ENCODE measurements around the gene TRAF4. TPM values are rescaled to one million over a fixed set of nuclear protein-coding genes. Genes with fewer than 3 reads are reported as not detected.

Gene TRAF4
- total RNA-seq, 1 experiment from 2014 or later, result 227 TPM

DNA sequence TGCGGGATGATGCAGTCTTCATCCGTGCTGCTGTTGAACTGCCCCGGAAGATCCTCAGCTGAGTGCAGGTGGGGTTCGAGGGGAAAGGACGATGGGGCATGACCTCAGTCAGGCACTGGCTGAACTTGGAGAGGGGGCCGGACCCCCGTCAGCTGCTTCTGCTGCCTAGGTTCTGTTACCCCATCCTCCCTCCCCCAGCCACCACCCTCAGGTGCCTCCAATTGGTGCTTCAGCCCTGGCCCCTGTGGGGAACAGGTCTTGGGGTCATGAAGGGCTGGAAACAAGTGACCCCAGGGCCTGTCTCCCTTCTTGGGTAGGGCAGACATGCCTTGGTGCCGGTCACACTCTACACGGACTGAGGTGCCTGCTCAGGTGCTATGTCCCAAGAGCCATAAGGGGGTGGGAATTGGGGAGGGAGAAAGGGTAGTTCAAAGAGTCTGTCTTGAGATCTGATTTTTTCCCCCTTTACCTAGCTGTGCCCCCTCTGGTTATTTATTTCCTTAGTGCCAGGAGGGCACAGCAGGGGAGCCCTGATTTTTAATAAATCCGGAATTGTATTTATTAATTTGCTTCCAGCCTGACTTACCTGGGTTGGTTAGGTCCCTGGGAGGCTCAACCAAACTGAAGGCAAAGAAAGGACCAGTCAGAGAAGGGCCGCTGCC lies 5.8 kb downstream of the TRAF4 start:
- Mint-ChIP-seq H3K27me3 (ENCODE audit: low read depth) (no peaks in the 10 kb centered on the region; the same call in none of the 2 replicates), H3K9me3 (no peaks in the 10 kb centered on the region), H3K4me1 (peaks cover 14 to 31% of the 10 kb centered on the region in 2 experiments), H3K27ac (peak overlapping the region in 2 of 3 experiments; percentile 53 to 94; a peak in 2 of 7 replicates), H3K4me3 (peak overlapping the region in 1 of 2 experiments; percentile 44; a peak in 2 of 5 replicates), H3K36me3 (ENCODE audit: insufficient read depth in 1 of 3, low read depth in 3 of 3) (peaks cover 45 to 76% (median 47%) of the 10 kb centered on the region in 3 experiments)
- Histone ChIP-seq H3K27ac (ENCODE audit: insufficient read length, low read depth, low read length) (no peak overlapping the region), H2BK120ac (ENCODE audit: low read depth, low read length, poor library complexity, severe bottlenecking) (no peak overlapping the region), H4K20me1 (ENCODE audit: control insufficient read depth, insufficient read depth, insufficient read length) (no peaks in the 10 kb centered on the region), H4K91ac (ENCODE audit: insufficient read length, low read depth, low read length) (no peak overlapping the region), H3K23me2 (ENCODE audit: insufficient read length, low read depth, low read length, poor library complexity, severe bottlenecking) (peaks cover 8% of the 10 kb centered on the region), H2AFZ (ENCODE audit: low read length) (no peak overlapping the region), H3K27me3 (ENCODE audit: insufficient read depth, low read length) (no peaks in the 10 kb centered on the region), H2AK5ac (ENCODE audit: insufficient read length, low read length) (no peak overlapping the region), H2BK12ac (ENCODE audit: insufficient read length, low read depth, low read length) (no peak overlapping the region), H3K9ac (ENCODE audit: extremely low read depth, insufficient read length, low read length) (no peak overlapping the region), H4K8ac (replicated peaks; ENCODE audit: insufficient read length, low read depth, low read length) (no peak overlapping the region), H2BK15ac (ENCODE audit: low read depth, low read length) (no peak overlapping the region), H3K79me2 (ENCODE audit: insufficient read depth, low read length) (peaks cover 13% of the 10 kb centered on the region; the same call in 1 of the 2 replicates), H3T11ph (ENCODE audit: low read length) (no peak overlapping the region), H3K23ac (ENCODE audit: insufficient read length, low read depth, low read length) (no peak overlapping the region), H4K5ac (ENCODE audit: insufficient read length, low read depth, low read length) (no peak overlapping the region), H3K4me2 (ENCODE audit: insufficient read depth, insufficient read length, low read length) (no peak overlapping the region), H3K4ac (ENCODE audit: low read depth, low read length) (no peak overlapping the region), H3K79me1 (ENCODE audit: insufficient read depth, low read depth, low read length, poor library complexity, severe bottlenecking) (no peaks in the 10 kb centered on the region), H3K18ac (ENCODE audit: insufficient read length, low read depth, low read length) (no peak overlapping the region), H3K56ac (ENCODE audit: insufficient read length, low read depth, low read length) (no peak overlapping the region), H3K14ac (ENCODE audit: insufficient read depth, low read length) (no peak overlapping the region), H2BK20ac (ENCODE audit: low read depth, low read length, poor library complexity, severe bottlenecking) (no peak overlapping the region), H3K9me3 (ENCODE audit: control insufficient read depth, low read depth, low read length) (no peaks in the 10 kb centered on the region), H2BK5ac (ENCODE audit: insufficient read length, low read length) (no peak overlapping the region), H3K4me1 (ENCODE audit: insufficient read depth, low read length) (peaks cover 5% of the 10 kb centered on the region; the same call in 1 of the 2 replicates)
- no CpG with 5 or more reads among the region's 11 CpGs for WGBS (ENCODE audit: extremely low coverage, insufficient read length, low lambda C conversion rate)
- TF ChIP-seq, protein P1, sequence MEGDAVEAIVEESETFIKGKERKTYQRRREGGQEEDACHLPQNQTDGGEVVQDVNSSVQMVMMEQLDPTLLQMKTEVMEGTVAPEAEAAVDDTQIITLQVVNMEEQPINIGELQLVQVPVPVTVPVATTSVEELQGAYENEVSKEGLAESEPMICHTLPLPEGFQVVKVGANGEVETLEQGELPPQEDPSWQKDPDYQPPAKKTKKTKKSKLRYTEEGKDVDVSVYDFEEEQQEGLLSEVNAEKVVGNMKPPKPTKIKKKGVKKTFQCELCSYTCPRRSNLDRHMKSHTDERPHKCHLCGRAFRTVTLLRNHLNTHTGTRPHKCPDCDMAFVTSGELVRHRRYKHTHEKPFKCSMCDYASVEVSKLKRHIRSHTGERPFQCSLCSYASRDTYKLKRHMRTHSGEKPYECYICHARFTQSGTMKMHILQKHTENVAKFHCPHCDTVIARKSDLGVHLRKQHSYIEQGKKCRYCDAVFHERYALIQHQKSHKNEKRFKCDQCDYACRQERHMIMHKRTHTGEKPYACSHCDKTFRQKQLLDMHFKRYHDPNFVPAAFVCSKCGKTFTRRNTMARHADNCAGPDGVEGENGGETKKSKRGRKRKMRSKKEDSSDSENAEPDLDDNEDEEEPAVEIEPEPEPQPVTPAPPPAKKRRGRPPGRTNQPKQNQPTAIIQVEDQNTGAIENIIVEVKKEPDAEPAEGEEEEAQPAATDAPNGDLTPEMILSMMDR (conservative IDR thresholded peaks at IDR 0.05), result no peak
- DNase-seq, result peak; percentile 60
